Loucy (cell line): ENCODE data around the gene COL23A1.

ENCODE experiments used
- H2AFZ ChIP-seq: fragments of 200-600 bp; sonication (generic); 2 replicates; pipeline ENCODE4 v1.6.0; 2016; ENCODE audit warnings: antibody characterized with exemption, mild to moderate bottlenecking, low read length, moderate library complexity
- H3F3A ChIP-seq: fragments of 200-600 bp; 2 replicates; pipeline ENCODE4 v1.6.0; 2016; ENCODE audit warnings: antibody characterized with exemption, low read depth, mild to moderate bottlenecking
- H3K27me3 ChIP-seq: fragments of 200-600 bp; sonication (generic); 2 replicates; pipeline ENCODE4 v1.6.1; 2014; ENCODE audit warnings: low read length, mild to moderate bottlenecking; ENCODE audit not compliant: insufficient read depth, poor library complexity, severe bottlenecking
- H3K36me3 ChIP-seq: fragments of 200-600 bp; sonication (generic); 2 replicates; pipeline ENCODE4 v1.6.1; 2016; ENCODE audit warnings: low read length; ENCODE audit not compliant: insufficient read depth
- H3K4me1 ChIP-seq: fragments of 200-600 bp; sonication (generic); 2 replicates; pipeline ENCODE4 v1.5.1; 2014; ENCODE audit warnings: low read length, mild to moderate bottlenecking; ENCODE audit not compliant: insufficient read depth, poor library complexity, severe bottlenecking
- H3K4me2 ChIP-seq: fragments of 200-600 bp; sonication (generic); 2 replicates; pipeline ENCODE4 v1.6.0; 2014; ENCODE audit warnings: antibody characterized with exemption, low read length, low read depth, mild to moderate bottlenecking; ENCODE audit not compliant: poor library complexity, severe bottlenecking
- H3K4me3 ChIP-seq: fragments of 200-600 bp; sonication (generic); 2 replicates; pipeline ENCODE4 v1.5.1; 2014; ENCODE audit warnings: low read length, mild to moderate bottlenecking, mixed read lengths; ENCODE audit not compliant: poor library complexity, severe bottlenecking
- H3K79me2 ChIP-seq: fragments of 200-600 bp; sonication (generic); 2 replicates; pipeline ENCODE4 v1.6.1; 2014; ENCODE audit warnings: low read length; ENCODE audit not compliant: insufficient read depth
- H3K9ac ChIP-seq: fragments of 200-600 bp; sonication (generic); 2 replicates; pipeline ENCODE4 v1.6.0; 2014; ENCODE audit warnings: mild to moderate bottlenecking, low read depth, low read length, moderate library complexity; ENCODE audit not compliant: poor library complexity, severe bottlenecking
- H3K9me2 ChIP-seq: fragments of 200-600 bp; sonication (generic); replicated peaks from 2 replicates; pipeline ENCODE4 v1.6.1; 2016; ENCODE audit warnings: low read depth, low read length, mixed read lengths
- H3K9me3 ChIP-seq: fragments of 200-600 bp; sonication (generic); 2 replicates; pipeline ENCODE4 v1.6.1; 2014; ENCODE audit warnings: mild to moderate bottlenecking, antibody characterized with exemption, low read length, low read depth; ENCODE audit not compliant: insufficient read depth
- H4K20me1 ChIP-seq: fragments of 200-600 bp; sonication (generic); 2 replicates; pipeline ENCODE4 v1.6.0; 2014; ENCODE audit warnings: antibody characterized with exemption, low read length, mild to moderate bottlenecking; ENCODE audit not compliant: insufficient read depth, poor library complexity, severe bottlenecking
- EZH2phosphoT487 ChIP-seq: fragments of 200-600 bp; IDR thresholded peaks from 2 replicates; pipeline ENCODE4 v1.6.1; 2018; ENCODE audit warnings: antibody characterized with exemption, mild to moderate bottlenecking, moderate library complexity, borderline replicate concordance
- TF ChIP-seq, protein P1 (sequence below): fragments of 200-600 bp; sonication (generic); conservative IDR thresholded peaks from 2 replicates; pipeline ENCODE4 v1.5.1; 2014; ENCODE audit warnings: mild to moderate bottlenecking, antibody characterized with exemption, low read length

COL23A1 gene

DNA sequence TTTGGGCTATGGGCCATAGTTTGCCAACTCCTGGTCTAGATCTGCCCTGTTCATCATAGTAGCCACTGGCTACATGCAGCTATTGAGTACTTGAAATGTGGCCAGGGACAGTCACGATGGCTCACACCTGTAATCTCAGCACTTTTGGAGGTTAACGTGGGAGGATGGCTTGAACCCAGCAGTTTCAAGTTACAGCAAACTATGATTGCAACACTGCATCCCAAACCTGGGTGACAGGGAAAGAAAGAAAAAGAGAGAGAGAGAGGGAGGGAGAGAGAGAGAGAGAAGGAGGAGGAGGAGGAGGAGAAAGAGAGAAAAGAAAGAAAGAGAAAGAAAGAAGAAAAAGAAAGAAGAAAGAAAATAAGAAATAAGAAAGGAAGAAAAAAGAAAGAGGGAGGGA is 397.9 kb downstream of the COL23A1 start:
- peaks cover 17% of the 10 kb centered on the region for H3K4me1 ChIP-seq
- H3K9me3 ChIP-seq = no peaks in the 10 kb centered on the region
- H3K4me3 ChIP-seq = no peak overlapping the region
- TF ChIP-seq EZH2phosphoT487 = no peak
- TF ChIP-seq, protein P1, sequence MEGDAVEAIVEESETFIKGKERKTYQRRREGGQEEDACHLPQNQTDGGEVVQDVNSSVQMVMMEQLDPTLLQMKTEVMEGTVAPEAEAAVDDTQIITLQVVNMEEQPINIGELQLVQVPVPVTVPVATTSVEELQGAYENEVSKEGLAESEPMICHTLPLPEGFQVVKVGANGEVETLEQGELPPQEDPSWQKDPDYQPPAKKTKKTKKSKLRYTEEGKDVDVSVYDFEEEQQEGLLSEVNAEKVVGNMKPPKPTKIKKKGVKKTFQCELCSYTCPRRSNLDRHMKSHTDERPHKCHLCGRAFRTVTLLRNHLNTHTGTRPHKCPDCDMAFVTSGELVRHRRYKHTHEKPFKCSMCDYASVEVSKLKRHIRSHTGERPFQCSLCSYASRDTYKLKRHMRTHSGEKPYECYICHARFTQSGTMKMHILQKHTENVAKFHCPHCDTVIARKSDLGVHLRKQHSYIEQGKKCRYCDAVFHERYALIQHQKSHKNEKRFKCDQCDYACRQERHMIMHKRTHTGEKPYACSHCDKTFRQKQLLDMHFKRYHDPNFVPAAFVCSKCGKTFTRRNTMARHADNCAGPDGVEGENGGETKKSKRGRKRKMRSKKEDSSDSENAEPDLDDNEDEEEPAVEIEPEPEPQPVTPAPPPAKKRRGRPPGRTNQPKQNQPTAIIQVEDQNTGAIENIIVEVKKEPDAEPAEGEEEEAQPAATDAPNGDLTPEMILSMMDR = no peak
- no peaks in the 10 kb centered on the region for H3K9me2 ChIP-seq
- H3K9ac ChIP-seq = no peak overlapping the region
- H3F3A ChIP-seq = no peaks in the 10 kb centered on the region
- no peak overlapping the region for H3K4me2 ChIP-seq
- no peaks in the 10 kb centered on the region for H3K27me3 ChIP-seq
- no peaks in the 10 kb centered on the region for H3K79me2 ChIP-seq
- no peak overlapping the region for H2AFZ ChIP-seq
- no peaks in the 10 kb centered on the region for H4K20me1 ChIP-seq
- H3K36me3 ChIP-seq = no peaks in the 10 kb centered on the region

- H3K27me3 ChIP-seq = no peaks in the 10 kb centered on the region
- no peaks in the 10 kb centered on the region for H3K9me3 ChIP-seq
- no peaks in the 10 kb centered on the region for H4K20me1 ChIP-seq
- no peak overlapping the region for H3K4me2 ChIP-seq
- H3F3A ChIP-seq = no peaks in the 10 kb centered on the region
- TF ChIP-seq, protein P1 = no peak
- H3K9ac ChIP-seq = no peak overlapping the region
- H3K36me3 ChIP-seq = no peaks in the 10 kb centered on the region
- H2AFZ ChIP-seq = no peak overlapping the region
- no peaks in the 10 kb centered on the region for H3K79me2 ChIP-seq
- H3K4me3 ChIP-seq = no peak overlapping the region
- no peaks in the 10 kb centered on the region for H3K9me2 ChIP-seq
- peaks cover 21% of the 10 kb centered on the region for H3K4me1 ChIP-seq
These were observed 398.5 kb downstream of the COL23A1 start for GRCh38 chr5:178191661-178192060.

- H3K9me2 ChIP-seq = no peaks in the 10 kb centered on the region
- H3K79me2 ChIP-seq = no peaks in the 10 kb centered on the region
- H3K9ac ChIP-seq = no peak overlapping the region
- no peaks in the 10 kb centered on the region for H3K36me3 ChIP-seq
- no peak overlapping the region for H3K4me3 ChIP-seq
- no peak for TF ChIP-seq EZH2phosphoT487
- TF ChIP-seq, protein P1 = no peak
- H3K4me2 ChIP-seq = no peak overlapping the region
- H2AFZ ChIP-seq = no peak overlapping the region
- no peaks in the 10 kb centered on the region for H3K27me3 ChIP-seq
- H3K9me3 ChIP-seq = no peaks in the 10 kb centered on the region
- no peaks in the 10 kb centered on the region for H3F3A ChIP-seq
- peaks cover 25% of the 10 kb centered on the region for H3K4me1 ChIP-seq
- H4K20me1 ChIP-seq = no peaks in the 10 kb centered on the region
These were observed 400.8 kb downstream of the COL23A1 start for GRCh38 chr5:178189433-178189832.
